A549 treated with CORT108297 at 1 μM for 4 hours (cell line): ENCODE data around the gene KIF5A. TPM values are rescaled to one million over a fixed set of nuclear protein-coding genes. Genes with fewer than 3 reads are reported as not detected.

ENCODE experiments used
- total RNA-seq: library from RNA; stranded (reverse); fragments of 200-300 nt; extraction: Qiagen RNA extraction; gene quantifications from 5 replicates; pipeline ENCODE4 v1.2.3, GENCODE V29; 2022

Gene KIF5A
- total RNA-seq: 0.10 to 0.36 TPM (median 0.24 TPM) in 5 replicates

GRCh38 chr12:57549909-57550640, at the start of gene KIF5A:
Gene KIF5A (plus strand): TSS chr12:57550044. CDS start chr12:57550272, 228 bp downstream.

DNA sequence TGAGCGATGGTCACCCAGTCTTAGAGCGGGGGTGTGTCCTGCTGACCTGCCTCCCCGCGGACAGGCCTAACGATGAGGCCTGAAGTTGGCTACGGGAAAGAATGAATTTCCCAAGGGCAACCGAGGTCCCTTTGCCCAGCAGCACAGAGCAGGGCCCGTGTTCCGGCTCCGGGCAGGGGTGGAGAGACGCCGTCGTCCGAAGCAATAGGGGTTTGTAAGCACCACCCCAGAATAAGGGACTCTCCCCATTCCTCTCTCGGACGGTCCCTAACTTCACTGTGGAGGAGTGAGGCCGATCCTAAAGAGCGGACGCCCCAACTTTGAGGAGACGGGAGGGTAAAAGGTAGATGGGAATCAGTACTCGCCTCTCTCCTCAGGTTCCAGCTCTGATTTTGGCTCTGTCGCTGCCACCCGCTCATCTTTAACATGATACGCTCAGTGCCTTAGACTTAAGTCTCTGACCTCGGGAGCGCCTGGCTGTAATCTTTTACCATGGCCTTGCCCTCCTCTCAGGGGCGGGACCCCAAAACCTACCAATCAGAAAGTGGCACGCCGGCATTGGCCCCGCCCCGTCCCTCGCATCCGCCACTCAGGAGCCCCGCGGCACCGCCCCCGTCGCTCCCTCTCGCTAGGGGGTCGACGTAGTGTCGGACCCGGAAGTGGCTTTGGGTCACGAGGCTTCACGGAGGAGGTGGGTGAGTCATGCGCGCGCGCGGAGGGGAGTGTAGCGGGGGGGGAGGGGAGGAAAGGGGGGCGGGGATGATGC, 29.6 kb upstream of the KIF5A start, which contains the start of gene DDIT3:
Gene DDIT3, minus strand, starts transcription at position 462 of the 766 bp plus-strand sequence. CDS start 3,108 bp downstream, outside the sequence.

DNA sequence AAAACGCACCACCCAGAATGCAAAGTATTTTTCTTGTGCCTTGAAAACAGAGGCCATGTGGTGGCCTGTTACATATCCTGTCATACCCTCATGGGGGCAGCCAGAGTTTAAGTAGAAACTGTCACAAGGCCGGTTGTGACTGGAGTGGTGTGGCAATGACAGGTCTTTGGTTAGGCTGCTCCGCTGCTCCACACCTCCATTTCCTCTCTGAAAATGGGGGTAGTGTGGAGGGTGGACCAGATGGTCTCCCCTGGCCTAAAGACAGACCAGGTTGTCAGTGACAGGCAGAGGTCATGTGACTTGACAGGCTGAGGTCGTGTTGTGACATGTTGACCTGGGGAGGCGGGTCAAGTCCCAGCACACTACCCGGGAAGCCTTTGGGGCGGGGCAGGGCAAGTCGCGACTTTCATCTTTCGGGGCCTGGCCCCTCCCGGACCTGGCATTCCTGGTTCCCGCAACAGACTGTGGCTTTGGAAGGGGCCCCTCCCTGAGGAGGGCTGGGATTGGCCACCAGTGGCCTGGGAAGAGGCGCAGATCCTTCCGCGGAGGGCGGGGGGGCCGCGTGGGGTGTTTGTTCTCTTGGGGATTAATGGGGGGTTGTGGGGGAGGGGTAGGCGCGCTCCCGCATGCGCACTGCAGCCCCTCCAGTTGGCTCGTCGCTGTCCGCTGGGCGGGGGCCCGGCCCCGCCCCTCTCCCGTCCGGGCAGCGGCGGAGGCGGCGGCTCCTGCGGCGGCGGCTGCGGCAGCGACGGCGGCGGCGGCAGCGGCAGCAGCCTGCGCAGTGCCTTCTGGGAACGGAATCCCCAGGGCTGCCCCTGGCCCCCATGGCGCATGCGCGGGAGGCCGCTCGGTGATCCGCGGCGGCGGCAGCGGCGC, 27.6 kb upstream of the KIF5A start, which contains the start of gene MBD6:
Gene MBD6, plus strand, starts transcription at position 814 of the 876 bp plus-strand sequence. CDS start 1,480 bp downstream, outside the sequence.

DNA sequence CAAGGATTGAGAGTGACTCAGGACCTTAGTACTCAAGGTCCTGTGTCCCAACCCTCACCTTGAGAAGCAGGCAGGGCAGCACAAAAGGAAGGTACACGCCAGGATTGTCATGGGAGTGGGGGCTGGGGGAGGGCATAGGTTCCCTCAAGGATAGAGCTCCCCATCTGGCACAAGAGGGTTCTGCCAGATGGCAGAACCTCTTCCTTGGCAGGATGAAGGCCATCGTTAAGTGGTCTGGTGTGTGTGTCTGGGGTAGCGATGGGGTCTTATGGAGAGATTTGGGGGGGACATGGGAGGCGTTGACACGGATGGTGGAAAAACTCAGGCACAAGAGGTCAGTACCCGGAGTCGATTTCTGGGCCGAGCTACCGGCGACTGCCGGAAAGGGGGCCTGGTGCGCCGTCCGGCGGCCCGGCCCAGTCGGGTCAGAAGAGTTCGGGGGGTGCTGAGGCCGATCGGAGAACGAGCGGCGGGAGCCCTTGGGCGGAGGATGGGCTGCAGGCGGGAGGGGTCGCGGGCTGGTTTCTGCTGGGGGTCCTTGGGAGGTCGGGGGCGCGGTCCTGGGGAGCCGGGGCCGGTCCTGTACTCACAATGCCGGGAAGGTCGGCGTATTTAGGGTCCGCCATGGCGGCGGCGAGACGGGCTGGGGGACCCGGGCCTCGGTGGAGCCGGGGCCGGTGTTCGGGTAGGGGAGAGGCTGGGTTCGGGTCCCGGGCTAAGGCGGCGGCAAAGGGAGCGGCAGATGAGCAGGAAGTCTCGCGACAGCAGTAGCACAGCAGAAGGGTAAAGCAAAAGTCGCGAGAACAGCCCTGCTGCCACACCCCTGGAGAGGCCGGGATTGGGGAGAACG, 3.2 kb upstream of the KIF5A start, which contains the start of gene DCTN2:
Gene DCTN2, minus strand, starts transcription at position 755 of the 850 bp plus-strand sequence. Its CDS starts 129 bp downstream, at position 626.

GRCh38 chr12:57590864-57591781, 41.3 kb downstream of the KIF5A start, which contains the start of gene PIP4K2C:
Gene PIP4K2C (plus strand): TSS chr12:57591192. CDS start chr12:57591290, 98 bp downstream.

DNA sequence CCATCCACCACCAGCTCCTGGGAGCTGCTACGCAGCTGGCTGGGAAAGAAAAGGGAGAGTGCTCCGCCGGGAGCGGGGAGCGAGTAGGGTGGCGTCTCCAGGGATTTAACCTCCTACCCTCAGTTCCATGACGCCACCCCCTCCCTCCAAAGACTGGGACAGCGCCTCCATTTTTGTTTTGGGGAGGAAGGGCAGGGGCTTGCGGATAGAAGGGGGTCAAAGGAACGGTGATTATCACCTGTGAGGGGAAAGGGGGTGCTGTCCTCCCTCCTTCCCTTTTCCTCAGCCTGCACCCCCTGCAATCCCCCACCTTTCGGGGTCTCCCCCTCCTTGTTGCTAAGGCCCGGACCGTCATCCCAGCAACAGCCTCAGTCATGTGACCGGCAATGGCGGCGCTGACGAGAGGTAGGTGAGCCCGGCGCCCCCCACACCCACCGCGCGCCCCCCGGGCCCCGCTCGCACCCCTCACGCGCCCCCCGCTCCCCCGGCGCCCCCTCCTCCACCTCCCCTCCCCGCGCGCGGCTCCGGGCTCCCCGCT, 54.7 kb downstream of the KIF5A start, which contains the start of gene DTX3:
Gene DTX3, plus strand, starts transcription at position 371 of the 538 bp plus-strand sequence. CDS start 1,694 bp downstream, outside the sequence.

GRCh38 chr12:57611108-57611826, 61.4 kb downstream of the KIF5A start, which contains the start of gene ARHGEF25:
Gene ARHGEF25 (plus strand): TSS chr12:57611435. CDS start chr12:57611895, 460 bp downstream.

GRCh38 chr12:57632958-57633840, 83.4 kb downstream of the KIF5A start, which contains the start of gene B4GALNT1:
Gene B4GALNT1 (minus strand): TSS chr12:57633201. CDS start chr12:57632132, 1,069 bp downstream.

Other genes with a start within 250 kb of the KIF5A start
- gene R3HDM2, start 119.0 kb upstream of the KIF5A start, total RNA-seq: 9.1 to 11.3 TPM (median 10.0 TPM) in 5 replicates
- 0.05 to 0.08 TPM in 2 of 5 replicates, not detected in the others for gene INHBC, start 115.3 kb upstream of the KIF5A start, total RNA-seq
- gene INHBE, start 94.7 kb upstream of the KIF5A start, total RNA-seq: 0.08 to 0.16 TPM (median 0.10 TPM) in 4 of 5 replicates, not detected in the other
- gene GLI1, start 90.3 kb upstream of the KIF5A start, total RNA-seq: 7.4 to 12.6 TPM (median 10.1 TPM) in 5 replicates
- 0.26 to 0.73 TPM (median 0.36 TPM) in 5 replicates for gene ARHGAP9, start 70.2 kb upstream of the KIF5A start, total RNA-seq
- 143 to 306 TPM (median 151 TPM) in 5 replicates for gene MARS1, start 62.0 kb upstream of the KIF5A start, total RNA-seq
- 29.1 to 35.1 TPM (median 30.6 TPM) in 5 replicates for gene DDIT3, start 29.5 kb upstream of the KIF5A start, total RNA-seq
- gene MBD6, start 27.2 kb upstream of the KIF5A start, total RNA-seq: 18.9 to 33.3 TPM (median 27.2 TPM) in 5 replicates
- 111 to 169 TPM (median 122 TPM) in 5 replicates for gene DCTN2, start 2.9 kb upstream of the KIF5A start, total RNA-seq
- gene PIP4K2C, start 41.1 kb downstream of the KIF5A start, total RNA-seq: 37.8 to 45.2 TPM (median 40.1 TPM) in 5 replicates
- gene DTX3, start 54.8 kb downstream of the KIF5A start, total RNA-seq: 14.1 to 19.9 TPM (median 19.8 TPM) in 5 replicates
- gene ARHGEF25, start 61.4 kb downstream of the KIF5A start, total RNA-seq: 4.8 to 6.9 TPM (median 6.3 TPM) in 5 replicates
- 33.2 to 55.1 TPM (median 48.9 TPM) in 5 replicates for gene B4GALNT1, start 83.2 kb downstream of the KIF5A start, total RNA-seq
- gene OS9, start 144.1 kb downstream of the KIF5A start, total RNA-seq: 114 to 128 TPM (median 119 TPM) in 5 replicates
- gene AGAP2, start 188.7 kb downstream of the KIF5A start, total RNA-seq: 0.12 to 0.27 TPM (median 0.15 TPM) in 5 replicates
- 15.6 to 21.9 TPM (median 16.7 TPM) in 5 replicates for gene TSPAN31, start 195.0 kb downstream of the KIF5A start, total RNA-seq
- gene CDK4, start 202.3 kb downstream of the KIF5A start, total RNA-seq: 245 to 292 TPM (median 255 TPM) in 5 replicates
- gene MARCHF9, start 205.1 kb downstream of the KIF5A start, total RNA-seq: 6.3 to 8.4 TPM (median 7.9 TPM) in 5 replicates
- gene CYP27B1, start 217.0 kb downstream of the KIF5A start, total RNA-seq: 1.2 to 3.7 TPM (median 2.0 TPM) in 5 replicates
- 54.5 to 55.9 TPM (median 55.3 TPM) in 5 replicates for gene METTL1, start 222.1 kb downstream of the KIF5A start, total RNA-seq
- 4.3 to 6.2 TPM (median 6.0 TPM) in 5 replicates for gene EEF1AKMT3, start 222.6 kb downstream of the KIF5A start, total RNA-seq
- gene TSFM, start 232.7 kb downstream of the KIF5A start, total RNA-seq: 66.1 to 77.5 TPM (median 72.4 TPM) in 5 replicates